HAP-1 (cell line): Measurements from ENCODE around the gene HS3ST3A1.

Experiments
- DNase-seq, 2 experiments: peaks; one replicate each; pipeline ENCODE4 v3.0.0-alpha.2; 2016 to 2020; ENCODE audit warnings: low spot score in 2 of 2
- H3K27me3 ChIP-seq: fragments of 250-450 bp; sonication (Bioruptor Pico); 2 replicates; pipeline ENCODE4 v1.5.1; 2020; ENCODE audit warnings: low read depth, mild to moderate bottlenecking, moderate library complexity
- H3K36me3 ChIP-seq: fragments of 250-450 bp; sonication (Bioruptor Pico); replicated peaks from 2 replicates; pipeline ENCODE4 v1.5.1; 2020; ENCODE audit warnings: mild to moderate bottlenecking
- H3K4me1 ChIP-seq: fragments of 250-450 bp; sonication (Bioruptor Pico); 2 replicates; pipeline ENCODE4 v1.5.1; 2020; ENCODE audit warnings: mild to moderate bottlenecking
- H3K4me3 ChIP-seq: fragments of 250-450 bp; sonication (Bioruptor Pico); 2 replicates; pipeline ENCODE4 v1.5.1; 2020; ENCODE audit warnings: mild to moderate bottlenecking, moderate library complexity
- H3K9me3 ChIP-seq: fragments of 250-450 bp; sonication (Bioruptor Pico); 2 replicates; pipeline ENCODE4 v1.5.1; 2020; ENCODE audit warnings: mild to moderate bottlenecking, moderate library complexity
- in situ Hi-C: fragments of 300-500 bp; cut with MboI; formaldehyde crosslinking; loops from 3 replicates; pipeline ENCODE4 v1.14.3; 2020; ENCODE audit warnings: low sequenced_read_pairs, inconsistent platforms, mixed read lengths

HS3ST3A1 gene

GRCh38 chr17:13531721-13532120, 70.0 kb downstream of the HS3ST3A1 start:
- no peaks in the 10 kb centered on the region for H3K27me3 ChIP-seq
- H3K4me1 ChIP-seq, result no peaks in the 10 kb centered on the region
- peaks cover 6% of the 10 kb centered on the region; the same call in 1 of the 2 replicates for H3K9me3 ChIP-seq
- DNase-seq, result no peak
- no peak overlapping the region for H3K4me3 ChIP-seq
- no peaks in the 10 kb centered on the region for H3K36me3 ChIP-seq
- in situ Hi-C loops, result no loop called here

- Histone ChIP-seq H3K27me3 (no peaks in the 10 kb centered on the region), H3K9me3 (no peaks in the 10 kb centered on the region; the same call in 1 of the 2 replicates), H3K4me1 (no peaks in the 10 kb centered on the region), H3K36me3 (no peaks in the 10 kb centered on the region), H3K4me3 (no peak overlapping the region)
- in situ Hi-C loops, result no loop called here
- no peak for DNase-seq
Observed at GRCh38 chr17:13525876-13526275, 75.9 kb downstream of the HS3ST3A1 start.

GRCh38 chr17:13523164-13523563, 78.6 kb downstream of the HS3ST3A1 start:
- in situ Hi-C loops, result no loop called here
- H3K36me3 ChIP-seq, result no peaks in the 10 kb centered on the region
- DNase-seq, result no peak

GRCh38 chr17:13522749-13523148, 79.0 kb downstream of the HS3ST3A1 start:
- in situ Hi-C loops, result no loop called here
- no peak for DNase-seq
- Histone ChIP-seq H3K4me3 (no peak overlapping the region), H3K36me3 (no peaks in the 10 kb centered on the region), H3K9me3 (no peaks in the 10 kb centered on the region), H3K27me3 (no peaks in the 10 kb centered on the region), H3K4me1 (no peaks in the 10 kb centered on the region)

More at GRCh38 chr17:13523164-13523563, 78.6 kb downstream of the HS3ST3A1 start:
- no peaks in the 10 kb centered on the region for H3K9me3 ChIP-seq
- H3K27me3 ChIP-seq, result no peaks in the 10 kb centered on the region
- no peaks in the 10 kb centered on the region for H3K4me1 ChIP-seq
- H3K4me3 ChIP-seq, result no peak overlapping the region

GRCh38 chr17:13521784-13522183, 79.9 kb downstream of the HS3ST3A1 start:
- H3K4me3 ChIP-seq, result no peak overlapping the region
- H3K4me1 ChIP-seq, result no peaks in the 10 kb centered on the region
- no peak for DNase-seq
- in situ Hi-C loops, result no loop called here
- no peaks in the 10 kb centered on the region for H3K9me3 ChIP-seq
- no peaks in the 10 kb centered on the region for H3K36me3 ChIP-seq
- H3K27me3 ChIP-seq, result no peaks in the 10 kb centered on the region

GRCh38 chr17:13520899-13521572, 80.7 kb downstream of the HS3ST3A1 start:
- no peaks in the 10 kb centered on the region for H3K36me3 ChIP-seq
- no peaks in the 10 kb centered on the region for H3K4me1 ChIP-seq
- no peak for DNase-seq
- in situ Hi-C loops, result no loop called here
- H3K4me3 ChIP-seq, result no peak overlapping the region
- no peaks in the 10 kb centered on the region for H3K9me3 ChIP-seq
- no peaks in the 10 kb centered on the region for H3K27me3 ChIP-seq

- Histone ChIP-seq H3K27me3 (no peaks in the 10 kb centered on the region), H3K9me3 (no peaks in the 10 kb centered on the region), H3K36me3 (no peaks in the 10 kb centered on the region), H3K4me3 (no peak overlapping the region), H3K4me1 (no peaks in the 10 kb centered on the region)
- in situ Hi-C loops, result no loop called here
- DNase-seq, result no peak
Observed at GRCh38 chr17:13518261-13519000, 83.3 kb downstream of the HS3ST3A1 start.

GRCh38 chr17:13513039-13513405, 88.7 kb downstream of the HS3ST3A1 start:
- Histone ChIP-seq H3K4me3 (no peak overlapping the region), H3K9me3 (no peaks in the 10 kb centered on the region; the same call in 1 of the 2 replicates), H3K4me1 (no peaks in the 10 kb centered on the region), H3K36me3 (no peaks in the 10 kb centered on the region), H3K27me3 (no peaks in the 10 kb centered on the region)
- in situ Hi-C loops, result no loop called here
- DNase-seq, result no peak

- in situ Hi-C loops, result no loop called here
- no peaks in the 10 kb centered on the region for H3K4me1 ChIP-seq
- no peak for DNase-seq
- no peaks in the 10 kb centered on the region for H3K36me3 ChIP-seq
- no peaks in the 10 kb centered on the region for H3K27me3 ChIP-seq
- no peak overlapping the region for H3K4me3 ChIP-seq
- no peaks in the 10 kb centered on the region; the same call in 1 of the 2 replicates for H3K9me3 ChIP-seq
Observed at GRCh38 chr17:13510062-13510461, 91.7 kb downstream of the HS3ST3A1 start.

- DNase-seq, result no peak
- Histone ChIP-seq H3K4me1 (no peaks in the 10 kb centered on the region), H3K9me3 (no peaks in the 10 kb centered on the region; the same call in 1 of the 2 replicates), H3K27me3 (no peaks in the 10 kb centered on the region), H3K36me3 (no peaks in the 10 kb centered on the region), H3K4me3 (no peak overlapping the region)
- in situ Hi-C loops, result no loop called here
Observed at GRCh38 chr17:13509527-13509926, 92.2 kb downstream of the HS3ST3A1 start.

- DNase-seq, result no peak
- in situ Hi-C loops, result no loop called here
- no peaks in the 10 kb centered on the region for H3K36me3 ChIP-seq
- H3K4me3 ChIP-seq, result no peak overlapping the region
- no peaks in the 10 kb centered on the region; the same call in 1 of the 2 replicates for H3K9me3 ChIP-seq
- no peaks in the 10 kb centered on the region for H3K4me1 ChIP-seq
- H3K27me3 ChIP-seq, result no peaks in the 10 kb centered on the region
Observed at GRCh38 chr17:13508896-13509295, 92.8 kb downstream of the HS3ST3A1 start.

GRCh38 chr17:13503526-13503925, 98.2 kb downstream of the HS3ST3A1 start:
- Histone ChIP-seq H3K4me3 (no peak overlapping the region), H3K36me3 (no peaks in the 10 kb centered on the region), H3K9me3 (no peaks in the 10 kb centered on the region; the same call in 1 of the 2 replicates), H3K4me1 (no peaks in the 10 kb centered on the region), H3K27me3 (no peaks in the 10 kb centered on the region)
- no peak for DNase-seq
- in situ Hi-C loops, result no loop called here

GRCh38 chr17:13502263-13502662, 99.5 kb downstream of the HS3ST3A1 start:
- in situ Hi-C loops, result no loop called here
- DNase-seq, result no peak
- H3K9me3 ChIP-seq, result no peaks in the 10 kb centered on the region

GRCh38 chr17:13500947-13501346, 100.8 kb downstream of the HS3ST3A1 start:
- in situ Hi-C loops, result no loop called here

More at GRCh38 chr17:13502263-13502662, 99.5 kb downstream of the HS3ST3A1 start:
- no peaks in the 10 kb centered on the region for H3K36me3 ChIP-seq
- H3K4me1 ChIP-seq, result no peaks in the 10 kb centered on the region
- no peak overlapping the region for H3K4me3 ChIP-seq
- no peaks in the 10 kb centered on the region for H3K27me3 ChIP-seq

More at GRCh38 chr17:13500947-13501346, 100.8 kb downstream of the HS3ST3A1 start:
- Histone ChIP-seq H3K36me3 (no peaks in the 10 kb centered on the region), H3K27me3 (no peaks in the 10 kb centered on the region), H3K4me3 (no peak overlapping the region), H3K9me3 (no peaks in the 10 kb centered on the region), H3K4me1 (no peaks in the 10 kb centered on the region)
- no peak for DNase-seq
